HepG2 (cell line): ENCODE results near the gene FAM118A.

Experiments
- NCOA1 ChIP-seq: sonication (generic); formaldehyde crosslinking; IDR thresholded peaks from 2 replicates; pipeline ENCODE4 v1.9.0; 2021; ENCODE audit warnings: missing genetic modification reagents
- PHF8 ChIP-seq: sonication (generic); formaldehyde crosslinking; IDR thresholded peaks from 2 replicates; pipeline ENCODE4 v1.5.0; 2020; ENCODE audit warnings: missing genetic modification reagents
- SMAD3 ChIP-seq: sonication (generic); formaldehyde crosslinking; IDR thresholded peaks from 2 replicates; pipeline ENCODE4 v1.4.0; 2020; ENCODE audit warnings: missing genetic modification reagents
- ZNF138 ChIP-seq: sonication (generic); formaldehyde crosslinking; IDR thresholded peaks from 2 replicates; pipeline ENCODE4 v1.5.0; 2020; ENCODE audit warnings: mild to moderate bottlenecking, low read depth, missing genetic modification reagents
- ZNF326 ChIP-seq: sonication (generic); formaldehyde crosslinking; IDR thresholded peaks from 2 replicates; pipeline ENCODE4 v1.4.0; 2020; ENCODE audit warnings: missing genetic modification reagents, borderline replicate concordance
- ZNF777 ChIP-seq: sonication (generic); formaldehyde crosslinking; IDR thresholded peaks from 2 replicates; pipeline ENCODE4 v1.4.0; 2020; ENCODE audit warnings: missing genetic modification reagents
- ZNF83 ChIP-seq: sonication (generic); formaldehyde crosslinking; IDR thresholded peaks from 2 replicates; pipeline ENCODE4 v1.4.0; 2020; ENCODE audit warnings: missing genetic modification reagents, mild to moderate bottlenecking, borderline replicate concordance
- TF ChIP-seq, protein P1 (sequence below): sonication (generic); formaldehyde crosslinking; IDR thresholded peaks from 2 replicates; pipeline ENCODE4 v1.4.0; 2020; ENCODE audit warnings: missing genetic modification reagents
- TF ChIP-seq, protein P2 (sequence below): sonication (generic); formaldehyde crosslinking; IDR thresholded peaks from 2 replicates; pipeline ENCODE4 v1.8.1; 2023; ENCODE audit warnings: missing genetic modification reagents, mild to moderate bottlenecking, borderline replicate concordance

DNA sequence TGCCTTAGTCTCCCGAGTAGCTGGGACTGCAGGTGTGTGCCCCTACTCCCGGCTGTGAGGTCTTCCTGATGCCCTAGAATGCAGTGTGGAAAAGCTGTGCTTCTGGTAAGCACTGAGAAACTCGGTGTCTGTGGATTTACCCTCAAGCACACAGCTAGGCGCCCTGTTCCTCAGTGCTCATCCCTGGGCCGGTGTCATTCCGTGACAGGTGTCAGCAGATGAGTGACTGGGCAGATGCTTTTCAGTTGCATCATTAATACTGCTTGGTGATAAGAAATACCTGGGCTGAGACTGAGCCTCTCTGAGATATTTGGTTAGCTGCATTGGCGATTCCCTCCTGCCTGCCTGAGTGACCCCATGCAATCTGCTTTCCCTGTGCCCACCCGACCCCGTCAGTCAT lies 21.8 kb downstream of the FAM118A start:
- TF ChIP-seq, protein P1, sequence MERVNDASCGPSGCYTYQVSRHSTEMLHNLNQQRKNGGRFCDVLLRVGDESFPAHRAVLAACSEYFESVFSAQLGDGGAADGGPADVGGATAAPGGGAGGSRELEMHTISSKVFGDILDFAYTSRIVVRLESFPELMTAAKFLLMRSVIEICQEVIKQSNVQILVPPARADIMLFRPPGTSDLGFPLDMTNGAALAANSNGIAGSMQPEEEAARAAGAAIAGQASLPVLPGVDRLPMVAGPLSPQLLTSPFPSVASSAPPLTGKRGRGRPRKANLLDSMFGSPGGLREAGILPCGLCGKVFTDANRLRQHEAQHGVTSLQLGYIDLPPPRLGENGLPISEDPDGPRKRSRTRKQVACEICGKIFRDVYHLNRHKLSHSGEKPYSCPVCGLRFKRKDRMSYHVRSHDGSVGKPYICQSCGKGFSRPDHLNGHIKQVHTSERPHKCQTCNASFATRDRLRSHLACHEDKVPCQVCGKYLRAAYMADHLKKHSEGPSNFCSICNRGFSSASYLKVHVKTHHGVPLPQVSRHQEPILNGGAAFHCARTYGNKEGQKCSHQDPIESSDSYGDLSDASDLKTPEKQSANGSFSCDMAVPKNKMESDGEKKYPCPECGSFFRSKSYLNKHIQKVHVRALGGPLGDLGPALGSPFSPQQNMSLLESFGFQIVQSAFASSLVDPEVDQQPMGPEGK (CRISPR knock-in tag): no peak
- TF ChIP-seq ZNF777 (CRISPR knock-in tag) (no peak), PHF8 (no peak), ZNF83 (no peak), NCOA1 (CRISPR knock-in tag) (no peak), SMAD3 (CRISPR knock-in tag) (no peak), ZNF138 (CRISPR knock-in tag) (no peak), ZNF326 (CRISPR knock-in tag) (no peak)
- TF ChIP-seq, protein P2, sequence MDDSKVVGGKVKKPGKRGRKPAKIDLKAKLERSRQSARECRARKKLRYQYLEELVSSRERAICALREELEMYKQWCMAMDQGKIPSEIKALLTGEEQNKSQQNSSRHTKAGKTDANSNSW (CRISPR knock-in tag): no peak
